ENCODE results near the gene RGS7.

DNA sequence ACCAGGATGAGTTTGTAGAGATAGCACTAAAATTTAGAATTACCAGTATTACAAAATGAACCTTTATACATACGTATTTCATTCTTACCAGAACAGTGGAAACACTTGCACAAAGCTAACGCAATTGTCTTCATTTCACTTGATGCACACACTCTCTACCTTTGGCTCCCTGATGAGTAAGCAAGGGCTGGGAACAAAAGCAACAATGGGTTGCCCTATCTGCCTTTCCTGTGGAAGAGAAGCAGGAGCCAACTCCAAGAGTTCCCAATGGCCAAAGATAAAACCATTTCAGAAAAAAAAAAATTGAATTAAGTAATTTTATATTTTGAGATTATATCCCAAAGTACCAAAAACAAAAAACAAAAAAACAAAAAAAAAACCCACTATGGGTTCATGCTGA is 401.0 kb downstream of the RGS7 start:
- no peak for TF ChIP-seq POLR2AphosphoS5 (IDR thresholded peaks at IDR 0.05; ENCODE audit: low read depth, low read length)
- no peak for TF ChIP-seq CTCF (IDR thresholded peaks at IDR 0.05)
- no peak for TF ChIP-seq REST (IDR thresholded peaks at IDR 0.05; ENCODE audit: insufficient read depth in 1 of 2, low read depth in 2 of 2, low read length in 1 of 2)
- no peak for TF ChIP-seq TCF7L2 (IDR thresholded peaks at IDR 0.05; ENCODE audit: low read depth, low read length)
- TF ChIP-seq SIN3A (IDR thresholded peaks at IDR 0.05; ENCODE audit: borderline replicate concordance, insufficient read depth, low read depth, low read length), result no peak
